Stimulated activated CD8-positive, alpha-beta memory T cell treated with anti-CD3 and anti-CD28 coated beads, Interleukin-12 subunit alpha, Interleukin-12 subunit beta, amount 100 ng/mL, for 1 hour (primary cell): ENCODE data around the gene ARHGEF25.
"Not testable (repeated sequence)": the region's sequence is repeated elsewhere in the genome, so short reads cannot be mapped to it uniquely, and the experiment has no call there.

ENCODE experiments used
- DNase-seq: peaks from one replicate; pipeline ENCODE4 v3.0.0-alpha.2; 2020; ENCODE audit warnings: low read depth

ARHGEF25 gene

DNA sequence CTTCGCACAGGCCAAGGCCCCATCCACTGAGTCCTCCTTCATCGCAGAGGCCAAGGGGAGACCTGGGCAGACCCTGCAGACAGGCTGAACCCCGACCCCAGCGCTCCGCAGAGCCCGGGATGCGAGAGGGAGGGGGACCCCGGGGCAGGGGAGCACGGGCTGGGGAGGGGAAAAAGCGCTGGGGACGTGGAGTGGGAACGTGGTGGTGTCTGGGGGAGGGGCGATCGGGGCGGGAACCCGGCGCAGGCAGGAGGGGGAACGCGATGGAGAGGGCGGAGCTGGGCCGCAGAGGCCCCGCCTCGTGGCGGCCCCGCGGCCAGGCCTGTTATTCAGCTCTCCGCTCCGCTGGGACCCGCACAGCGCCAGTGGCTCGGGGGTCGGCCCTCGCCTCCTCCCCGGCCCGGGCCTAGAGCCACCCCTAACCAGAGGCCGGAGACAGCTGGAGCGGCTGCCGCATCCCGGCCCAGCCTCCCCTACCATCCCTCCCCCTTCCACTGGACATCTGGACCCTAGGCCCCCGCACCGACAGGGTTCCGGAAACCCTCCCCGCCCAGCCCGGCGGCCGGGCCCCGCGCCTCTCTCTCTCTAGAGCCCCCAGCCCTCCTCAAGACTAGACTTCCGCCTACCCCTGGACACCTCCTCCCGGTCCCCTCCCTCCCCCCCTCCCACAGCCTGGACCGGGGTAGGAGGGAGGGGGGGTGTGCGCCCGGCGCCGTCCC is at the start of gene ARHGEF25:
TSS of gene ARHGEF25 (plus strand) at position 328 of the 719 bp plus-strand sequence. CDS start 460 bp downstream, outside the sequence.
- DNase-seq, result no peak

DNA sequence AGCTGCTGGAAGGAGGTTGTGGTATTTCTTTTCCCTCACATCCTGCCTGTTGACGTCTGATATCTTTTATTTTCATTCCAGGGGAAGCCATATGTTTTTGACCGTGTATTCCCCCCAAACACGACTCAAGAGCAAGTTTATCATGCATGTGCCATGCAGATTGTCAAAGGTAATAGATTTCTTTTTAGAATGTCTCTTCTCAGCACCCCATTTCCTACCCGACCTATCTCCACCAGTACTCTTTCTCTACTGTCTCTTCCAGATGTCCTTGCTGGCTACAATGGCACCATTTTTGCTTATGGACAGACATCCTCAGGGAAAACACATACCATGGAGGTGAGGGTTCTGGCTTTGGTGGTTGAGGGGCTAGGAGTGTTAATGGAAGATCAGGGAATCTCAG is 47.9 kb upstream of the ARHGEF25 start:
- no peak for DNase-seq

DNA sequence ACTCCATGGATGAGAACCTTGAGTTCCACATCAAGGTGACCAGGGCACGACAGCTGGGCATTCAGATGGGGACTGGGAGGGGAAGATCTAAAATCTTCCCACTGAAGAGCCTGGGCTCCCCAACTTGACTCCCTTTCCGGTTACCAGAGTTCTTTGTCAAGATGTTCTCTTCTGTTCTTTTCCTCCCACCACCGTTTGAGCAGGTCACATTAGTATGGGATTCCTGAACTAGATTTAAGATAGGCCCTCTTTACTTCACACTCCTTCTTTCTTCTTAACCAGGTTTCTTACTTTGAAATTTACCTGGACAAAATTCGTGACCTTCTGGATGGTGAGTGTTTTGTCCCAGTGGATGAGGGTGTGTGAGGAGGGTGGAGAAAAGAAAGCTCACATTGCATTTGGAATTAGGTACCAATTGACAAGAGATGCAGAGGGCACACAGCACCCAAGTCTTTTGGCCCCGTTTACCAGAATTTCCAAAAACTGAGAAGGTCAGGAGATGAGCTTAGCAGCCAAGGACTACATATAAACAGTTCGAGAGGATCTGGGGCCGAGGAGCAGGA is 47.0 kb upstream of the ARHGEF25 start:
- DNase-seq, result no peak

DNA sequence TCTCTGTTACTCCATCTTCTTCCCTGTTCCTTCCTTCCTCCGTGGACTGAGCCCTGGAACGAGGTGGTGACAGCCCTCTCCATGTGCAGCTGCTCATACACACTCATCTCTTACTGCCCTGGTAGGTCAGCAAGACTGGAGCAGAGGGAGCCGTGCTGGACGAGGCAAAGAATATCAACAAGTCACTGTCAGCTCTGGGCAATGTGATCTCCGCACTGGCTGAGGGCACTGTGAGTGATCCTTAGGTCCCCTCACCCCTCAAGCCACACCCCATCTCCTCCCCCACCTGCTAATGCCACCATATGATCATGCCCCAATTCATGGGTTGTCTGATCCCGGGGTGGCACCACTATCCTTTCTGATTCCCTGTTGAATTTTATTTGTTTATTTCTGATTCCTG is 42.4 kb upstream of the ARHGEF25 start:
- DNase-seq, result no peak

DNA sequence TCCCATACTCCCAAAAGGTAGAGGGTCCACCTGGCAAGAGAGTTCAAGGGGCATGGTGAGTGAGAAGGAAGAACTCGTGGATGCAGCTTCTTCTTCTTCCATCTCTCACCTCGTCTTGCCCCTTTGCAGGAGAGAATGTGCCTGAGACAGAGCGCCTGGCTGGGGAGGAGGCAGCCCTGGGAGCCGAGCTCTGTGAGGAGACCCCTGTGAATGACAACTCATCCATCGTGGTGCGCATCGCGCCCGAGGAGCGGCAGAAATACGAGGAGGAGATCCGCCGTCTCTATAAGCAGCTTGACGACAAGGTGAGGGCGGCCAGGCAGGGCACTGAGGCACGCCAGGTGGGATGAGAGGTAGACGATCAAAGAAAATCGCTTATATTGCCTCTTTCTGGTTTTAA is 41.4 kb upstream of the ARHGEF25 start:
- no peak for DNase-seq

DNA sequence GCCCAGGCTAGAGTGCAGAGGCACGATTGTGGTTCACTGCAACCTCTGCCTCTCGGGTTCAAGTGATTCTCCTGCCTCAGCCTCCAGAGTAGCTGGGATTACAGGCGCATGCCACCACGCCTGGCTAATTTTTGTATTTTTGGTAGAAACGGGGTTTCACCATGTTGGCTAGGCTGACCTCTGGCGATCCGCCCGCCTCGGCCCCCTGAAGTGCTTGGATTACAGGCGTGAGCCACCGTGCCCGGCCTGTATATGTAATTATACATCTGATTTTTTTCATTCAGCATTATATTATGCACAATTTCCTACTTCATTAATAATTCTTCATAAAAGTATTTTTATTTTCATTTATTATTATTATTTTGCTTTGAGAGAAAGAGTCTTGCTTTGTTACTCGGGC is 40.8 kb upstream of the ARHGEF25 start:
- not testable (repeated sequence) for DNase-seq

DNA sequence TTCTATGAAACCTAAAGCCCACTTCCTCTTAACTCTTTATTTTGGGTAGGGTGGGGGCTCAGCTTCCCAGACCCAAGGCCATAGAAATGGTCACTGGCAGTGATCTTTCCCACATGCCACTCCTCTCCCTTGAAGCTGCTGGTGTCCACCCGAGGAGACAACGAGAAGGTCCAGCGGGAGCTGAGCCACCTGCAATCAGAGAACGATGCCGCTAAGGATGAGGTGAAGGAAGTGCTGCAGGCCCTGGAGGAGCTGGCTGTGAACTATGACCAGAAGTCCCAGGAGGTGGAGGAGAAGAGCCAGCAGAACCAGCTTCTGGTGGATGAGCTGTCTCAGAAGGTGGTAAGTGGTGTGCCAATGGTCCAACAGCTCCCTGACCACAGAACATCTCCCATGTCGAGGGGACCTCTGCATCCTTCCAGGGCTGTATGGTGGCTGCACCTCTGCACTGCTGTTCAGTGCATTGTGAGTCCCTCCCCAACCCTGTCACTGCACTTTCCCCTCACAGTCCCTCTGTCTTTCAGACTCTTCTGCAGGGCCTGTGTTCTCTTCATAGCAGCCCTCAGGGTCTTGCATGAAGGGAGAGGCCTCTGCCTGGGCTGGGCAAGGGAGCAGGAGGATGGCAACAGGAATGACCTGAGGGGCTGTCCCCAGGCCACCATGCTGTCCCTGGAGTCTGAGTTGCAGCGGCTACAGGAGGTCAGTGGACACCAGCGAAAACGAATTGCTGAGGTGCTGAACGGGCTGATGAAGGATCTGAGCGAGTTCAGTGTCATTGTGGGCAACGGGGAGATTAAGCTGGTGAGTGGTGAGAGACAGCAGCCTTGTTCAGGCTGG is 39.1 kb upstream of the ARHGEF25 start:
- DNase-seq, result no peak

DNA sequence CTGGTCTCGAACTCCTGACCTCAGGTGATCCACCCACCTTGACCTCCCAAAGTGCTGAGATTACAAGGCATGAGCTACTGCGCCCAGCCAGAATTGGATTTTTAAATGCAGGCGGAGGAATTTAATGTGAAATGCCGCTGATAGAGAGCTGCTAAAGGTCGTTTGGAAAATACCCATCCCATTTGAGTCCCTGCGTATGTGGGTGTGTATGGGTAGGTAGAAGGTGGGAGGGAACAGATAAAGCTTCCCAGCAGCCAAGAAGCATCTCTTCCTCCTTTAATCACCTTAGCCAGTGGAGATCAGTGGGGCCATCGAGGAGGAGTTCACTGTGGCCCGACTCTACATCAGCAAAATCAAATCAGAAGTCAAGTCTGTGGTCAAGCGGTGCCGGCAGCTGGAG is 36.4 kb upstream of the ARHGEF25 start:
- no peak for DNase-seq

DNA sequence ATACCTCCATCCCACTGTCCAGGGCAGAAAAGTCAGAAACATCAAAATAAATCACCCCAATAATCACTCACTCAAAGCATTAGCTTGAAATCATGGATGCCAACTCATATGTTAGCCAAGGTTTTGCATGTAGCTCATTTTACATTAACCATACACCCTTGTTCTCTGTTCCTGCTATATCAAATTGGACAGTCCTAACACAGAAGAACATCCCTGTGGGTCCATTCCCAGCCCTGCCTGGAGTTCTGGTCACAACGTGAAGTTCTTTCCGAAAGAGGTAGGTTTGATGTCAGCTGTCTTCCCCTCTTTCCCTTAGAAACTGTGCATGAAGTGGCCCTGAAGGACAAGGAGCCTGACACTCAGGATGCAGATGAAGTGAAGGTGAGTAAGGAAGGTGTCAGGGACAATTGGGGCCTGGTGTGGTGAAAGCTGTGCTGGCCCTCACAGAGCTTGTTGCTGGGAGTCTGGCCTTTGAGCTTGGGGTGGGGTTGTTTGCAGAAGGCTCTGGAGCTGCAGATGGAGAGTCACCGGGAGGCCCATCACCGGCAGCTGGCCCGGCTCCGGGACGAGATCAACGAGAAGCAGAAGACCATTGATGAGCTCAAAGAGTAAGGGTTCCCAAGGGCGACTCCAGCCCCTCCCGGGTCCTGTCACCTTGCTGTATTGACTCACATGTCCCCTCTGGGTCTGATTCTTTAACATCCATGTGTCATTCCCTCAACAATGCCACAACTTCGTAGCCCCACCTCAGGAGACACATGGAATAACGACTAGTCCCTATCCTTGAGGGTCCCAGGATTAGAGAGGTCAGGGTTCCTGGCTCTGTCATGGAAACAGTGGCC is 35.2 kb upstream of the ARHGEF25 start:
- no peak for DNase-seq

DNA sequence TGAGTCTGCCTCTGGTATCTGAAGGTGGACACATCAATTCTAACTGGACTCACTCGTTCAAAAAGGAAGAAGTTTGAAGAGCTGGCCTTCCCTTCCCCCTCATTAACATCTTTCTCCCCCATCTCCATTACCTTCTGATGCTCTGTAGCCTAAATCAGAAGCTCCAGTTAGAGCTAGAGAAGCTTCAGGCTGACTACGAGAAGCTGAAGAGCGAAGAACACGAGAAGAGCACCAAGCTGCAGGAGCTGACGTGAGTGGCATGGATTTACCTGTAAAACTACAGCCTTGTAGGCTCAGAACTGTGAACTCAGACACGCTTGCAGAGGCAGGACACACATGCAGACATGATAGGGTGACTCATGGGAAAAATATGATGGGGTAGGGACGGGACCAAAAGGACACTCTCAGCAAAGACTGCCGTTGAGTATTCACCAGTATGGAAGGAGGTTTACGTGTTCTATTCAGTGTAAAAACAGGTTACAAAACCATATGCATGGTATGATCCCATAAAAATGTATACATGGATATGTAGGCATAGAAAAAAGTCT is 34.5 kb upstream of the ARHGEF25 start:
- no peak for DNase-seq

DNA sequence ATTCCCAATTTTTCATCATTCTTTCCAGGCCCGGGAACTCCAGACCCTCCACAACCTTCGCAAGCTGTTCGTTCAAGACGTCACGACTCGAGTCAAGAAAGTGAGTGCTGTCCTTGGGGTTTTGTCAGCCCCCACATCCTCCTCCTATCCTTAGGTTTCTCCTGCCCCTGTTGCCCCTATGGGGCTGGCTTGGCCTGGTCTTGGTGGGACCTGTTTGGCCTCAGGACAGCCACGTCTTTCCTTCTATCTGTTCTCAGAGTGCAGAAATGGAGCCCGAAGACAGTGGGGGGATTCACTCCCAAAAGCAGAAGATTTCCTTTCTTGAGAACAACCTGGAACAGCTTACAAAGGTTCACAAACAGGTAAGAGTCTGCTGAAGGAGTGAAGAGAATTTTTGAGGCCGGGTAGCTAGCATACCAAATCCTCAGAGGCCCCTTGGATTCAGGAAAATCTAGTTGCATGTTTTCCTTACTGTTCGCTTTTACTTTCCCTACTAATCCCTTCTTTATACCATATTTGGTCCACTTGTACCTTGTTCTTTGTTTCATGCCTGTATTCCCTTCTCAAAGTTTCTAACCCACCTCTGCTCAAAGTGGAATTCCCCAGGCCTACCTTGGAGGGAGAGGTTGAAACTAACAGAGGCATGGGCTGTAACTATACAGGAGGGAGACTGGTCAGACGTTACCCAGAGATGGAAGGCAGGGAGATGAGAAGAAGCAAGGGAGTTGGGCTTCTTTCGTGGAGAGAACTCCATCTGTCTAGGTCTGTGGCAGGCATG is 33.1 kb upstream of the ARHGEF25 start:
- no peak for DNase-seq

DNA sequence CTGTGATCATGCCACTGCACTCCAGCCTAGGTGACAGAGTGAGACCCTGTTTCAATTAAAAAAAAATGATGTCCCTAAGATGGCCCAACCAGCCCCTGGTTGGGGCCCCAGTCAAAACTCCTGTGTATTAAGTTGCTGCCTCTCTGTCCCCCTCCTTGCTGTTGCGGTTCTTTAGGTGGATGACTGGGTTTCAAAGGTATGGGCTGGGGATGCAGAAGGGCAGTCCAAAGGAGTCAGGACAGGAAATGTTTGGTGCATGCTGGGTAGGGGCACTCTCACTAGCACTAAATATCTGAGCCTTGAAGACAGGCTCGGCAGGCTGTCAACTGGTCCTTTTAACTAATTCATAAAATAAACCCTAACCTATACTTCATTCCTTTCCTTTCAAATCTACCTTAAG is 32.2 kb upstream of the ARHGEF25 start:
- no peak for DNase-seq

DNA sequence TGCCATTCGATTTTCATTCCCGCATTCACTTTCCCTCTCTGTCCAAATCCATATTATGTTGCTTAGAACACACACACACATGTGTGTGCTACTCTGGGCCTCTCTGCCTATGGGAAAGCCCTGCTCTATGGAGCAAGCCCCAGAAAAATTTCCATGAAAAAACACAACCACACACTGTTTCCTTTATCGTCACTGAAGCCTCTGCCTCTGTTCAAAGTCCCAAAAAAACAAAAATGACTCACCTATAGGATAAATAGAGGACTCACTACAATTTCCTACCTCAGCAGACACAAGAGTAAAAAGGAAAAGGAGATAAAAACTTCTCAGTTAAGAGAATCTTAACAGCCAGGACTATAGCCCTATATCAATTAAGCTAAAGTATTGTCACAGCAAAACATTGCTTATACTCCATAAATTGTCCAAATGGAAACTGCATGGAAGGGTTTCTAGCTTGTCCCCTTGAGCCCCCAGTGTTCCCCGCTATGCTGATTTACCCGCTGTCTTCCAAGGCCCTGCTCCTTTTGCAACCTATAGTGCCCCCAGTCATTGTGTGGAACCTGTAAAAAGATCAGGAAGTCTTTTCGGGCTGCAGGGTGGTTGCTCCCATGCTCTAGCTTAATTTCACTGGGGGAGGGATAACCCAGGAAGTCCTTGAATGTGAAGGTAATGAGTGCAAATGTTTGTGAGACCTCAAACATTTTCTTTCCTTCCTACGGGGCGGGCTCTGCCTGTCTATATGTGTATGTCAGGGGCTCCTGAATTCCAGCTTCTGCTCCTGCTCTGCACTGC is 31.4 kb upstream of the ARHGEF25 start:
- no peak for DNase-seq

DNA sequence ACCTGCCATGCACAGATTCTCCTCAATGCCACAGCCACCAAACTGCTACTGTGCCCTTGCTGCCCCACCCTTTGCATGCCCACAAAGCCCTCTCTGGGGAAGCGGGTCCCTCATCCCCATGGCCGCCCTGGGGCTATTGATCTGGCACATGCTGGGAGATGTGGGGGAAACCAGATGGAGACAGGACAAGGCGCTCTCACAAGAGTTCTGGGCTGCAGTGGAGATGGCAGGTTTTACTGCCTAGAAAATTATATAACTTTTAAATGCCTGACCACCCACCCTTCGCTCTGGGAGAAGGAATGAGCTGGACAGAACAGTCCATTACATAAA is 30.8 kb upstream of the ARHGEF25 start:
- no peak for DNase-seq

DNA sequence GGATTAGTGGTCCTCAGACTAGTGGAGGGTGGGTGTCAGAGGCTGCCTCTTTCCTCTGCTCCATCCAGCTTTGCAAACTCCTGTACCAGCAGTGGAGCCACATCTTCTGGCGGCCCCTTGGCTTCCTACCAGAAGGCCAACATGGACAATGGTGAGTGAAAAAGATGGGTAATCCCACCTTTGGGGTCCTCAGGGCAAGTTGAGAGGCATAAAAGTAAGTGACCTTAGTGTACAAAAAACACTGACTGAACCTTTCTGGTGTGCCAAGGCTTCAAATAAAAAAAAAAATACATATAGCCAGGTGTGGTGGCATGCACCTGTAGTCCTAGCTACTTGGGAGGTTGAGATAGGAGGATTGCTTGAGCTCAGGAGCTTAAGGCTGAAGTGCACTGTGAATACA is 29.4 kb upstream of the ARHGEF25 start:
- DNase-seq, result no peak

DNA sequence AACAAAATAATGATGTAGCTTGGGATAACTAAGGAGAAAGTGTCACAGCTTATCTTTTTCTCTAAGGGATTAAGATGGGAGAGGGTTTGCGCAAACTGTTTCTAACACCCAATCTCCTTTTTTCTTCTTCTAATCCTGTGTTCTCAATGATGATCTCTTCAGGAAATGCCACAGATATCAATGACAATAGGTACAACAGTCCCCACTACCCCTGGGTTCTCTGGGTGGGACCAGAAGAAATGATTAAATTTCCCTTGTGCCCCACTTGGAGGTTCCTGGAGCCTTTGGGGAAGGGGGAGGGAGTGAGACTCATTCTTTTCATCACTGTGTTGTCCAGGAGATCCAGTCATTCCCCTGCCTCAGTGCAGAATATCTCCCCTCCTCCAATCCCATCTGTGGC is 28.8 kb upstream of the ARHGEF25 start:
- DNase-seq, result no peak

DNA sequence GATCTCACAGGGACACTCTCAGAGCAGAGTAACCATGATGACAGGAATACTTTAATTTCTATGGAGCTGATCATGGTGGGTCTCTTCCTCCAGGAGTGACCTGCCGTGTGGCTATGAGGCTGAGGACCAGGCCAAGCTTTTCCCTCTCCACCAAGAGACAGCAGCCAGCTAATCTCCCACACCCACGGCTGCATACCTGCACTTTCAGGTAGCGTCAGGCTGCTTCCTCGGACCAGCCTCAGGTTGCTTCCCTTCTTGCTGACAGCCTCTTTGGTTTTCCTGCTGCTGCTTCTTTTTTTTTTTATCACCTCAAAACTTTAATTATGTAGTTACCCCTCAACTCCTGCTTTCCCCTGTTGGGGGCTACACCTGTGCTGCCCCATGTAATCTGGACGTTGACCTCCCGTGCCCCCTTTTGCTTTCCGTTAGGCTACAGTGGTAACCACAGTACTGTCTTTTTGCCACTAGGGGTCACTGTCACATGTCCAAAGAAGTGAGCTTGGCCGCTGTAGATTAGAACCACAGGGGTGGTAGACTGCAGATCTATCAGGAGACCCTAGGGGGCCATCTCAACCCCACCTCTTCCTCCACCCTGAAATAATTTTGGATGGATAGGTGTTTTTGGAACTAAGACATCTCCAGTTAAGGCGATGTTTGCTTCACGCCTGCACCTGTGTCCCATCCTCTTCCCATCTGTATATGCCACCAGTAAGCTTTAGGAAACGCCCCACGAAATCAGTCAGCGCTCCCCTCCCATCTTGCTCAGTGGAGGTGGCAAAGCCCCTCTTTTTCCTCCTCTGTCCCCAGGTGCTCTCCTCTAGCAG is 28.0 kb upstream of the ARHGEF25 start:
- DNase-seq, result peak; percentile 54

DNA sequence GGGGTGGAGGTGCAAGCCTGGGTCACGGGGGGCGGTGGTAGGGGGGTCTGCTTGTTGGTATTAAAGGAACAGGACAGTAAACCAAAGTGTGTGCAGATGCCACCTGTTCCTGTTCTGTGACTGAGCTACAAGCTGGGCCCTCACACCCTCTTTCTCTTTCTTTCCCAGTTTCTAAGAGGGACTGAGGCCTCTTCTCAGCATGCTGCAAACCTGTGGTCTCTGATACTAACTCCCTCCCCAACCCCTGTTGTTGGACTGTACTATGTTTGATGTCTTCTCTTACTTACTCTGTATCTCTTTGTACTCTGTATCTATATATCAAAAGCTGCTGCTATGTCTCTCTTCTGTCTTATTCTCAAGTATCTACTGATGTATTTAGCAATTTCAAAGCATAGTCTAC is 27.2 kb upstream of the ARHGEF25 start:
- DNase-seq, result no peak

DNA sequence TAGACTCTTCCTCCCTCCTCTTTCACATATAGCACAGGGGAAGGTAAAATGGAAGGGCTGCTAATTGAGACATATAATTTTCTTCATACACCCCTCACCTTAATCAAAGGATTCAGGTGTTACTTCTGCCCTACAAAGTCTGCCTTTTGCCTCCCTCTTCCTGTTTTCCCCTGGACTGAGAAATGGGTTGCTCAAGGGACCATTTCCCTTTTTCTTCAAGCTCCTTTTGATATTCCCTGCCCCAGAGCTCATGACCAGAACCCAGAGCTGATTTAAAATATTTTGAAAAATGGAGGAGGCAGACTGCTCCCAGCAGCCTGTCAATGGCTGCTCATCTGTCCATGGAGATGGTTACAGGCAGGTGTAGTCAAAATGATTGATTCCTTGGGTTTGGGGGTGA is 26.5 kb upstream of the ARHGEF25 start:
- DNase-seq, result no peak

DNA sequence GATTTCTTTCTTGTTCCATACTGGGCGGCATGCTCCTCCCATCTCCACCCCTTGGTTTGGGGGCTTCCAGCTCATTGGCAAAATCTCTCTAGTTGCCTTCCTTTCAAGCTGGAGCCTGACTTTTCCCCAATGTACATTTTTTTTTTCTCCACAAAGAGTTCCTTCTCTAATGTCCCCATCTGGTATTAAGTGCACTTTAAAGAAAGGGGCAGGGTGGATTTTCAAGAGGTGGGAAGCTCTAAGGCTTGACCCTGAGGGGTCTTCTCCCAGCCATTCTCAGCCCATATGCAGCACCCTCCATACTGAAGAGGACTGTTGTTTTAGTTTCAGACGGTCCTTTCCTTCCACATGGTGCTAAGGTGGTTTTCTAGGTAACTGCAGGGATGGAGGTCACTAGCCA is 26.1 kb upstream of the ARHGEF25 start:
- DNase-seq, result no peak
